GM23338 (cell line): ENCODE results near the gene SORCS2. TPM values are rescaled to one million over a fixed set of nuclear protein-coding genes. Genes with fewer than 3 reads are reported as not detected.

Source experiments
- JUNB ChIP-seq: IDR thresholded peaks from one replicate; pipeline ENCODE4 v1.6.1; 2016; ENCODE audit warnings: antibody characterized with exemption; ENCODE audit not compliant: unreplicated experiment
- NANOG ChIP-seq: IDR thresholded peaks from 2 replicates; pipeline ENCODE4 v1.6.1; 2016; ENCODE audit warnings: antibody characterized with exemption, borderline replicate concordance
- STAT1 ChIP-seq: IDR thresholded peaks from one replicate; pipeline ENCODE4 v1.6.1; 2016; ENCODE audit warnings: antibody characterized with exemption; ENCODE audit not compliant: unreplicated experiment
- polyA plus RNA-seq: library from polyadenylated mRNA; unstranded; fragments of >200 nt; fragmentation: Nextera tagmentation; extraction: Ambion mirVana; gene quantifications from 2 replicates; pipeline ENCODE4 v1.2.1, GENCODE V29; 2016
- total RNA-seq: library from RNA; depleted of rRNA; stranded (reverse); fragments of >200 nt; shearing (Covaris generic); gene quantifications from 2 replicates; pipeline ENCODE4 v1.2.3, GENCODE V29; 2014
- TF ChIP-seq, protein P1 (sequence below): fragments of 250-450 bp; sonication (Bioruptor Pico); IDR thresholded peaks from 2 replicates; pipeline ENCODE4 v1.5.0; 2020; ENCODE audit warnings: mild to moderate bottlenecking, moderate library complexity
- TF ChIP-seq, protein P2 (sequence below): IDR thresholded peaks from one replicate; pipeline ENCODE4 v1.6.1; 2018; ENCODE audit warnings: antibody characterized with exemption; ENCODE audit not compliant: unreplicated experiment
- TF ChIP-seq, protein P3 (sequence below): IDR thresholded peaks from 2 replicates; pipeline ENCODE4 v1.6.1; 2016; ENCODE audit warnings: antibody characterized with exemption

The SORCS2 gene
- total and polyA plus RNA-seq, 2 experiments from 2014 or later: 0.47 to 2.4 TPM

DNA sequence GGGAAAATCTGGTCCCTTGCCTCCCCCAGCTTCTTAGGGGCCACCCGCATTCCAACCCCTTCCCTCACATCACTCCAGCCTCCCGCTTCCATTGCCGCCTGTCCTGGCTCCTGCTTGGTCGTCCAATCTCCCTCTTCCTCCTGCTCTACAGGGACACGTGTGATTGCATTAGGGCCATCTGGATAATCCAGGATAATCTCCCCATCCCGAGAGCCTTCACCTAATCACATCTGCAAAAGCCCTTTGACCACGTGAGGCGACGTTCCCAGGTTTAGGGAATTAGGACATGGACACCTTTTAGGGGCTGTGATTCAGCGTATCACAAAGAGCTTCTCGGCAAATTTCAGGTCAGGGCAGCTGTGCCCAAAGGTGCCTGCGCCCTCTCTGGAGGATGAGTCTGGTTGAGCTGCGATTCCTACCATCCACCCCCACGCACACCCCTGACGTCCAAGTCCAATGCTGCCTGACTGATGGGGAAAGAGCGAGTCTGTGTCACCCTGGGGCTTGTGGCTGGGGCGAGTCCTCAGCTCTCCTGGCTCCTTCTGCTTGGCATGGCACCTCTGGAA lies 137.8 kb downstream of the SORCS2 start (continued):
- TF ChIP-seq, protein P1, sequence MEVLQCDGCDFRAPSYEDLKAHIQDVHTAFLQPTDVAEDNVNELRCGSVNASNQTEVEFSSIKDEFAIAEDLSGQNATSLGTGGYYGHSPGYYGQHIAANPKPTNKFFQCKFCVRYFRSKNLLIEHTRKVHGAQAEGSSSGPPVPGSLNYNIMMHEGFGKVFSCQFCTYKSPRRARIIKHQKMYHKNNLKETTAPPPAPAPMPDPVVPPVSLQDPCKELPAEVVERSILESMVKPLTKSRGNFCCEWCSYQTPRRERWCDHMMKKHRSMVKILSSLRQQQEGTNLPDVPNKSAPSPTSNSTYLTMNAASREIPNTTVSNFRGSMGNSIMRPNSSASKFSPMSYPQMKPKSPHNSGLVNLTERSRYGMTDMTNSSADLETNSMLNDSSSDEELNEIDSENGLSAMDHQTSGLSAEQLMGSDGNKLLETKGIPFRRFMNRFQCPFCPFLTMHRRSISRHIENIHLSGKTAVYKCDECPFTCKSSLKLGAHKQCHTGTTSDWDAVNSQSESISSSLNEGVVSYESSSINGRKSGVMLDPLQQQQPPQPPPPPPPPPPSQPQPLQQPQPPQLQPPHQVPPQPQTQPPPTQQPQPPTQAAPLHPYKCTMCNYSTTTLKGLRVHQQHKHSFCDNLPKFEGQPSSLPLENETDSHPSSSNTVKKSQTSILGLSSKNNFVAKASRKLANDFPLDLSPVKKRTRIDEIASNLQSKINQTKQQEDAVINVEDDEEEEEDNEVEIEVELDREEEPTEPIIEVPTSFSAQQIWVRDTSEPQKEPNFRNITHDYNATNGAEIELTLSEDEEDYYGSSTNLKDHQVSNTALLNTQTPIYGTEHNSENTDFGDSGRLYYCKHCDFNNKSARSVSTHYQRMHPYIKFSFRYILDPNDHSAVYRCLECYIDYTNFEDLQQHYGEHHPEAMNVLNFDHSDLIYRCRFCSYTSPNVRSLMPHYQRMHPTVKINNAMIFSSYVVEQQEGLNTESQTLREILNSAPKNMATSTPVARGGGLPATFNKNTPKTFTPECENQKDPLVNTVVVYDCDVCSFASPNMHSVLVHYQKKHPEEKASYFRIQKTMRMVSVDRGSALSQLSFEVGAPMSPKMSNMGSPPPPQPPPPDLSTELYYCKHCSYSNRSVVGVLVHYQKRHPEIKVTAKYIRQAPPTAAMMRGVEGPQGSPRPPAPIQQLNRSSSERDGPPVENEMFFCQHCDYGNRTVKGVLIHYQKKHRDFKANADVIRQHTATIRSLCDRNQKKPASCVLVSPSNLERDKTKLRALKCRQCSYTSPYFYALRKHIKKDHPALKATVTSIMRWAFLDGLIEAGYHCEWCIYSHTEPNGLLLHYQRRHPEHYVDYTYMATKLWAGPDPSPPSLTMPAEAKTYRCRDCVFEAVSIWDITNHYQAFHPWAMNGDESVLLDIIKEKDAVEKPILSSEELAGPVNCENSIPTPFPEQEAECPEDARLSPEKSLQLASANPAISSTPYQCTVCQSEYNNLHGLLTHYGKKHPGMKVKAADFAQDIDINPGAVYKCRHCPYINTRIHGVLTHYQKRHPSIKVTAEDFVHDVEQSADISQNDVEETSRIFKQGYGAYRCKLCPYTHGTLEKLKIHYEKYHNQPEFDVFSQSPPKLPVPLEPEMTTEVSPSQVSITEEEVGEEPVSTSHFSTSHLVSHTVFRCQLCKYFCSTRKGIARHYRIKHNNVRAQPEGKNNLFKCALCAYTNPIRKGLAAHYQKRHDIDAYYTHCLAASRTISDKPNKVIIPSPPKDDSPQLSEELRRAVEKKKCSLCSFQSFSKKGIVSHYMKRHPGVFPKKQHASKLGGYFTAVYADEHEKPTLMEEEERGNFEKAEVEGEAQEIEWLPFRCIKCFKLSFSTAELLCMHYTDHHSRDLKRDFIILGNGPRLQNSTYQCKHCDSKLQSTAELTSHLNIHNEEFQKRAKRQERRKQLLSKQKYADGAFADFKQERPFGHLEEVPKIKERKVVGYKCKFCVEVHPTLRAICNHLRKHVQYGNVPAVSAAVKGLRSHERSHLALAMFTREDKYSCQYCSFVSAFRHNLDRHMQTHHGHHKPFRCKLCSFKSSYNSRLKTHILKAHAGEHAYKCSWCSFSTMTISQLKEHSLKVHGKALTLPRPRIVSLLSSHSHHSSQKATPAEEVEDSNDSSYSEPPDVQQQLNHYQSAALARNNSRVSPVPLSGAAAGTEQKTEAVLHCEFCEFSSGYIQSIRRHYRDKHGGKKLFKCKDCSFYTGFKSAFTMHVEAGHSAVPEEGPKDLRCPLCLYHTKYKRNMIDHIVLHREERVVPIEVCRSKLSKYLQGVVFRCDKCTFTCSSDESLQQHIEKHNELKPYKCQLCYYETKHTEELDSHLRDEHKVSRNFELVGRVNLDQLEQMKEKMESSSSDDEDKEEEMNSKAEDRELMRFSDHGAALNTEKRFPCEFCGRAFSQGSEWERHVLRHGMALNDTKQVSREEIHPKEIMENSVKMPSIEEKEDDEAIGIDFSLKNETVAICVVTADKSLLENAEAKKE (CRISPR knock-in tag): no peak
- no peak for TF ChIP-seq STAT1
- TF ChIP-seq, protein P2, sequence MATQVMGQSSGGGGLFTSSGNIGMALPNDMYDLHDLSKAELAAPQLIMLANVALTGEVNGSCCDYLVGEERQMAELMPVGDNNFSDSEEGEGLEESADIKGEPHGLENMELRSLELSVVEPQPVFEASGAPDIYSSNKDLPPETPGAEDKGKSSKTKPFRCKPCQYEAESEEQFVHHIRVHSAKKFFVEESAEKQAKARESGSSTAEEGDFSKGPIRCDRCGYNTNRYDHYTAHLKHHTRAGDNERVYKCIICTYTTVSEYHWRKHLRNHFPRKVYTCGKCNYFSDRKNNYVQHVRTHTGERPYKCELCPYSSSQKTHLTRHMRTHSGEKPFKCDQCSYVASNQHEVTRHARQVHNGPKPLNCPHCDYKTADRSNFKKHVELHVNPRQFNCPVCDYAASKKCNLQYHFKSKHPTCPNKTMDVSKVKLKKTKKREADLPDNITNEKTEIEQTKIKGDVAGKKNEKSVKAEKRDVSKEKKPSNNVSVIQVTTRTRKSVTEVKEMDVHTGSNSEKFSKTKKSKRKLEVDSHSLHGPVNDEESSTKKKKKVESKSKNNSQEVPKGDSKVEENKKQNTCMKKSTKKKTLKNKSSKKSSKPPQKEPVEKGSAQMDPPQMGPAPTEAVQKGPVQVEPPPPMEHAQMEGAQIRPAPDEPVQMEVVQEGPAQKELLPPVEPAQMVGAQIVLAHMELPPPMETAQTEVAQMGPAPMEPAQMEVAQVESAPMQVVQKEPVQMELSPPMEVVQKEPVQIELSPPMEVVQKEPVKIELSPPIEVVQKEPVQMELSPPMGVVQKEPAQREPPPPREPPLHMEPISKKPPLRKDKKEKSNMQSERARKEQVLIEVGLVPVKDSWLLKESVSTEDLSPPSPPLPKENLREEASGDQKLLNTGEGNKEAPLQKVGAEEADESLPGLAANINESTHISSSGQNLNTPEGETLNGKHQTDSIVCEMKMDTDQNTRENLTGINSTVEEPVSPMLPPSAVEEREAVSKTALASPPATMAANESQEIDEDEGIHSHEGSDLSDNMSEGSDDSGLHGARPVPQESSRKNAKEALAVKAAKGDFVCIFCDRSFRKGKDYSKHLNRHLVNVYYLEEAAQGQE: no peak
- no peak for TF ChIP-seq NANOG
- TF ChIP-seq JUNB: no peak
- TF ChIP-seq, protein P3, sequence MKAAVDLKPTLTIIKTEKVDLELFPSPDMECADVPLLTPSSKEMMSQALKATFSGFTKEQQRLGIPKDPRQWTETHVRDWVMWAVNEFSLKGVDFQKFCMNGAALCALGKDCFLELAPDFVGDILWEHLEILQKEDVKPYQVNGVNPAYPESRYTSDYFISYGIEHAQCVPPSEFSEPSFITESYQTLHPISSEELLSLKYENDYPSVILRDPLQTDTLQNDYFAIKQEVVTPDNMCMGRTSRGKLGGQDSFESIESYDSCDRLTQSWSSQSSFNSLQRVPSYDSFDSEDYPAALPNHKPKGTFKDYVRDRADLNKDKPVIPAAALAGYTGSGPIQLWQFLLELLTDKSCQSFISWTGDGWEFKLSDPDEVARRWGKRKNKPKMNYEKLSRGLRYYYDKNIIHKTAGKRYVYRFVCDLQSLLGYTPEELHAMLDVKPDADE: no peak
